ENCODE measurements around the gene ATP8A2.

GRCh38 chr13:25844559-25845434 lies 473.0 kb downstream of the ATP8A2 start:
- TF ChIP-seq REST (IDR thresholded peaks at IDR 0.05; ENCODE audit: insufficient read depth in 1 of 2, low read depth in 2 of 2, low read length in 2 of 2) (no peak), SIN3A (IDR thresholded peaks at IDR 0.05; ENCODE audit: borderline replicate concordance, insufficient read depth, low read length) (no peak), TAF1 (IDR thresholded peaks at IDR 0.05; ENCODE audit: borderline replicate concordance, insufficient read depth, low read length) (no peak), POLR2AphosphoS5 (IDR thresholded peaks at IDR 0.05; ENCODE audit: low read depth, low read length) (no peak)

Measured in PFSK-1 (cell line).